Activated naive CD4-positive, alpha-beta T cell treated with Interleukin-2 at 50 U/mL for 16 hours (primary cell): ENCODE results near the gene C1orf122.

Experiments used
- DNase-seq: peaks from one replicate; pipeline ENCODE4 v3.0.0-alpha.2; 2020

Gene C1orf122

DNA sequence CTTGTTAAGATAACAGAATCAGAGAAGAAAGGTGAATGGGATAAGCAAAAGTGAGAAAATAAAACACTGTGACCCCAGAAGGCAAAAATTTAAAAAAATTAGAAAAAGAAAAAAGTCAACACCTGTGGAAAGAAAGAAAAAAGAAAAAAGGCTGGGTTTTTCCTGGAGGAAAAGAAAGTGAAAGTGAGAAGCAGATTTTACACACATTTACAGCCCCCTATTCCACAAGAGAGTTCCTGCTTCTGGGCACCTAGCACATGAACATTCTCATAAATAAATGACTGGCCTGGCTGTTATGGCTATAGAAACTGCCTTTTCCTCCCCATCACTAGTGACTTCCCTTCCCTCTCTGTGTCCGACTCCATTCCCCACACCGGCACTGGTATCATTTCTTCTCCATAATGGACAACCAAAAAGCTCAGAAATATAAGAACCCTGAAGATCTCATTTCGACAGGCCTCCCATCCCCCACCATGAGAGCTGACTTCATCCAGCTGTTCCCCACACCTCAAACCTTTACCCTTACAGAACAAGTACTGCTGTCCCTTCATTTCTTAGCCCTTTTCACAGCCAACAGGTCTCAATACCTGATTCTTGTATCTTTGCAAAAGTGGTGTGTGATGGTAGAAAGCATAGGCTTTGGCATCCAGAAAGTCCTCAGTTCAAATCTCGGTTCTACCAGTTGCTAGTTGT is 39.2 kb downstream of the C1orf122 start:
- DNase-seq = no peak

DNA sequence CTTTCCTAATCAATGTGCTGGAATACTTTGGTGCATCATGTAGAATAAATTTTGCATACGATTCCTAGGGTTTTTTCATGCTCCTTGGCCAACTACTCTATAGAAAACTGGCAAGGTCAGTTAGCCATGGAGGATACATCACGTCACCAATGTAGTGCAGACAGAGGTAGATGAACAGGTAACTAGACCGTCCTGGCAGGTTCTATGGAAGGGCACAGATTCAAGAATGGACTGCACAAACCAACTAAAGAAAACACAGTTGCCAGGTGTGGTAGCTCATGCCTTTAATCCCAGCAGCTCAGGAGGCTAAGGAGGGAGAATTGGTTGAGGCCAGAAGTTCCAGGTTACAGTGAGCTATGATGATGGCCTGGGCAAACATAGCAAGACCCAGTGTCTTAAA is 41.9 kb downstream of the C1orf122 start:
- DNase-seq = no peak

DNA sequence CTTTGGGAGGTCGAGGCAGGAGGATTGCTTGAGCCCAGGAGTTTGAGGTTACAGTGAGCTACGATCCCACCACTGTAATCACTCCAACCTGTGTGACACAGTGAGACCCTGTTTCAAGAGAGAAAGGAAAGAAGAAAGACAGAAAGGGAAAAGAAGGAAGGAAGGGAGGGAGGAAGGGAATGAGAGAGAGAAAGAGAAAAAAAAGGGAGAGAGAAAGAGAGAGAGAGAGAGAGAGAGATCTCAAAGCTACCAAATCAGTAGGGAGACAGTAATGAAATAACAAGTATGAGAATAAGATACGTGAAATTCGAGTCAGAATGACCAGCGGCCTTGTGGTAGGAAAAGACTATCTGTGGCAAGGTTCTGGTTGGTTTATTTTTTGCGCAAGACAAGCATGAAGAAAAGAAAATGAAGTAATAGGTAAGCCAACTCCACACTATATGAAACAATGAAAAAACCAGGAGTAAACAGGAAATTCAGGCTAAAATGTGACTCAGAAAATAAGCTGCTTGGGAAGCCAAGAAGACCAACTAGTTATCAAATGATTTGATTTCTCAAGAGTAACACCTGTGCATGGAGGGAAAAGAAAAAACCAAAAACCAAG is 42.9 kb downstream of the C1orf122 start:
- no peak for DNase-seq

DNA sequence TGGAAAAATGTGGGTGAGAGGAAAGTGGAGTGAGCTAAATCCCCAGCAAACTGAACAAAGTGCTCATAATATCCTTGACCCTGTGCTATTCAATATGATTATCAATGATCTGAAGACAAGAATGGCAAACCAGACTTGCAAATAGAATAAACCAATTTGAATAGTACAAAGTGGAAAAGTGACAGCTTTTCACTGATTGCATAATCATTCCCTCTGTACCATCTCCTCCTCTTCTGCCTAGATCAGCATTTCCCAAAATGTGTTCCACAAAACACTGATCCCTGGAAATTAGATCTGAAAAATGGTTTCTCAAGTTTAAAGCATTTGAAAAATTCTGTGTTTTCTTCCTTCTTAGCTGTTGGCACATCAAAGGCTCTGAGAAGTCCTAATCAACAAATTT is 43.7 kb downstream of the C1orf122 start:
- no peak for DNase-seq

DNA sequence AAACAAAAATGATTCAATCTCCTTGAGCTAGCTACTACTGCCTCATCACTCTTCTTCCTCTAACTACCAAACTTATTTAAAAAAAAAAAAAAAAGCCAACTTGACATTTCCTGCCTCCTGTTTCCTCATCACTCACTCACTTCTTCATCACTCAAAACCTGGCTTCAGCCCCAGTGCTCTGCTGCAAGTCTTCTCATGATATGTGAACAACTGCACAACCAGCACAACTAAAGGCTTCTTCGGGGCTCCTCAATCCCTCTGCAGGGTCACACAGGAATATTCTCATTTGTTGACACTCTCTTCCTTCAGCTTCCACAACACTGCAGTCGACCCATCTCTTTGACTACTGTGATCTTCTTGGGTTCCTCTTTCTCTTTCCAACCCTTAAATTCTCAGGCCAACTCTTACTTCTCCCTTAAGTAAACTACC is 44.2 kb downstream of the C1orf122 start:
- no peak for DNase-seq

DNA sequence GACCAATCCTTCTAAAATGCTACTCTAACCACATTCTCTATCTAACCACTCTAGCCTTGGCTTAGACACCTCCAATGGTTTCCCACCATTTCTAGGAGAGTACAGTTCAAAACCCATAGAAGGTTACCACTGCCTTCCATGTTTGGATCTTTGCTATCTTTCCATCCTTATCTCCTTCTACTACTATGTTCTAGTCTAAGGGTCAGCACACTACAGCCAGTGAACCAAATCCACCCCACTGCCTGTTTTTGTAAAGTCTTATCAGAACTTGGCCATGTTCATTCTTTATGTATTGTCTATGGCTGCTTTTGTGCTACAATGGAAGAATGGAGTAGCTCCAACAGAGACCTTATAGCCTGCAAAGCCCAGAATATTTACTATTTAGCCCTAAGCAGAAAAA is 45.6 kb downstream of the C1orf122 start:
- DNase-seq = no peak

DNA sequence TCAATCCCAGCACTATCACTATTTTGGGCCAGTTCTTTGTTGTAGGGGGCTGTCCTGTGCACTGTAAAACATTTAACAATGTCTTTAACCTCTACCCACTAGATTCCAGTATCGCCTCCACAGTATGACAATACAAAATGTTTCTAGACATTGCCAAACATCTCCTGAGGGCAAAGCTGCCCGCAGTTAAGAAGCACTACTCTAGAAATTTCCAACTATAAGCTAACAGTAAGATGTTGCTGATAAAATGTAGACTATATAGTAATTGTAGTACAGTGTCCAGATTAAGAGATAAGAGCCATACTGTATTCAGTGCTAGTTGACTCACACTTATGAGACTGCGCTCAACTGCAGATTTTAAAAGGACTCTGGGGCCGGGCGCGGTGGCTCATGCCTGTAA is 46.8 kb downstream of the C1orf122 start:
- no peak for DNase-seq
